ENCODE data around the gene GJA4. TPM values are rescaled to one million over a fixed set of nuclear protein-coding genes. Genes with fewer than 3 reads are reported as not detected.
"Not testable (repeated sequence)": the region's sequence is repeated elsewhere in the genome, so short reads cannot be mapped to it uniquely, and the experiment has no call there.

The GJA4 gene
- total RNA-seq, 2 donors from 2014 or later, result 3.8 to 15.9 TPM

GRCh38 chr1:34806396-34806795 lies 13.6 kb downstream of the GJA4 start:
- TF ChIP-seq POLR2AphosphoS5 (IDR thresholded peaks at IDR 0.05), result no peak
- TF ChIP-seq POLR2A (IDR thresholded peaks at IDR 0.05), result no peak
- no peak for TF ChIP-seq CTCF (IDR thresholded peaks at IDR 0.05)
- H3K9me3 ChIP-seq, result no peaks in the 10 kb centered on the region
- H3K36me3 ChIP-seq, result no peaks in the 10 kb centered on the region
- 52% methylated on average over 3 of the region's 3 CpGs for WGBS
- H3K27ac ChIP-seq, result no peak overlapping the region
- no peaks in the 10 kb centered on the region for H3K4me1 ChIP-seq (replicated peaks)
- no peak for DNase-seq (ENCODE audit: low spot score)
- intact Hi-C loops (cut with DNase I), result no loop called here
- H3K27me3 ChIP-seq (replicated peaks; ENCODE audit: insufficient read depth), result no peaks in the 10 kb centered on the region
- H3K4me3 ChIP-seq, result no peak overlapping the region

GRCh38 chr1:34808051-34808810 lies 15.4 kb downstream of the GJA4 start:
- H3K27ac ChIP-seq, result no peak overlapping the region
- DNase-seq (ENCODE audit: low spot score), result no peak
- H3K4me1 ChIP-seq (replicated peaks), result no peaks in the 10 kb centered on the region
- TF ChIP-seq CTCF (IDR thresholded peaks at IDR 0.05), result no peak
- TF ChIP-seq POLR2AphosphoS5 (IDR thresholded peaks at IDR 0.05), result no peak
- no peak for TF ChIP-seq POLR2A (IDR thresholded peaks at IDR 0.05)
- intact Hi-C loops (cut with DNase I), result no loop called here
- no peaks in the 10 kb centered on the region for H3K9me3 ChIP-seq
- 72% methylated on average over 9 of the region's 9 CpGs for WGBS
- no peaks in the 10 kb centered on the region for H3K27me3 ChIP-seq (replicated peaks; ENCODE audit: insufficient read depth)
- no peaks in the 10 kb centered on the region for H3K36me3 ChIP-seq
- H3K4me3 ChIP-seq, result no peak overlapping the region

GRCh38 chr1:34810781-34811180 lies 18.0 kb downstream of the GJA4 start:
- intact Hi-C loops (cut with DNase I); H3K27me3 ChIP-seq (replicated peaks; ENCODE audit: insufficient read depth); H3K9me3 ChIP-seq: not testable (repeated sequence)

GRCh38 chr1:34816332-34816731 lies 23.5 kb downstream of the GJA4 start:
- H3K4me1 ChIP-seq (replicated peaks), result no peaks in the 10 kb centered on the region
- TF ChIP-seq POLR2AphosphoS5 (IDR thresholded peaks at IDR 0.05) (no peak), CTCF (IDR thresholded peaks at IDR 0.05) (no peak), POLR2A (IDR thresholded peaks at IDR 0.05) (no peak)
- intact Hi-C loops (cut with DNase I), result no loop called here

More at GRCh38 chr1:34810781-34811180, 18.0 kb downstream of the GJA4 start:
- DNase-seq (ENCODE audit: low spot score); H3K36me3 ChIP-seq; H3K27ac ChIP-seq; H3K4me1 ChIP-seq (replicated peaks); H3K4me3 ChIP-seq: not testable (repeated sequence)
- whole genome bisulfite sequencing, result 92% methylated on average over 3 of the region's 3 CpGs

GRCh38 chr1:34816778-34817177 lies 24.0 kb downstream of the GJA4 start:
- no peaks in the 10 kb centered on the region for H3K9me3 ChIP-seq
- intact Hi-C loops (cut with DNase I), result no loop called here
- WGBS, result 56% methylated on average over 3 of the region's 3 CpGs
- H3K36me3 ChIP-seq, result no peaks in the 10 kb centered on the region
- no peak for DNase-seq (ENCODE audit: low spot score)
- no peak for TF ChIP-seq POLR2AphosphoS5 (IDR thresholded peaks at IDR 0.05)
- no peak for TF ChIP-seq POLR2A (IDR thresholded peaks at IDR 0.05)
- TF ChIP-seq CTCF (IDR thresholded peaks at IDR 0.05), result no peak
- no peaks in the 10 kb centered on the region for H3K27me3 ChIP-seq (replicated peaks; ENCODE audit: insufficient read depth)
- no peaks in the 10 kb centered on the region for H3K4me1 ChIP-seq (replicated peaks)
- H3K4me3 ChIP-seq, result no peak overlapping the region
- no peak overlapping the region for H3K27ac ChIP-seq

More at GRCh38 chr1:34816332-34816731, 23.5 kb downstream of the GJA4 start:
- Histone ChIP-seq H3K27me3 (replicated peaks; ENCODE audit: insufficient read depth) (no peaks in the 10 kb centered on the region), H3K27ac (no peak overlapping the region), H3K4me3 (no peak overlapping the region), H3K9me3 (no peaks in the 10 kb centered on the region), H3K36me3 (no peaks in the 10 kb centered on the region)
- DNase-seq (ENCODE audit: low spot score), result no peak

GRCh38 chr1:34818862-34819261 lies 26.1 kb downstream of the GJA4 start:
- WGBS, result 98% methylated on average over 2 of the region's 2 CpGs
- DNase-seq (ENCODE audit: low spot score); H3K27ac ChIP-seq; H3K9me3 ChIP-seq; intact Hi-C loops (cut with DNase I); H3K4me3 ChIP-seq; H3K4me1 ChIP-seq (replicated peaks); H3K27me3 ChIP-seq (replicated peaks; ENCODE audit: insufficient read depth); H3K36me3 ChIP-seq: not testable (repeated sequence)
